Spleen (tissue), 7 donors: ENCODE results near the gene POLA1.

Source experiments
- CTCF ChIP-seq, 11 experiments: fragments of 200-600 bp in 7 of 11; fragments of 450-650 bp in 4 of 11; sonication (generic) in 4 of 11; IDR thresholded peaks in 8 of 11; conservative IDR thresholded peaks in 3 of 11; 1 replicate in 7 of 11; 2 replicates in 4 of 11; pipeline versions ENCODE4 v1.4.0 to v1.8.0; 2016 to 2021; ENCODE audit warnings: antibody characterized with exemption in 11 of 11, inconsistent platforms in 4 of 11, mild to moderate bottlenecking in 1 of 11
- POLR2A ChIP-seq, 3 donors: fragments of 450-650 bp; IDR thresholded peaks; one replicate each; pipeline ENCODE4 v1.5.1; 2017; ENCODE audit warnings: antibody characterized with exemption in 3 of 3, mild to moderate bottlenecking in 1 of 3
- donor health status: DM: no; HTN: no; CAD: no; lungs with moderate emphysema.
- donor health status: DM: no; HTN: no; CAD: no.
- donor health status: DM: no; HTN: no; CAD: no.

GRCh38 chrX:24899391-24899790 lies 205.7 kb downstream of the POLA1 start:
- TF ChIP-seq CTCF (IDR thresholded peaks at IDR 0.05 in 8 of 11, conservative IDR thresholded peaks at IDR 0.05 in 3 of 11) (no peak), POLR2A (IDR thresholded peaks at IDR 0.05) (no peak)
